Epidermal melanocyte (primary cell): ENCODE results near the gene ORMDL2.

ENCODE experiments used
- DNase-seq: peaks from one replicate; pipeline ENCODE4 v3.0.0; 2011; ENCODE audit warnings: low spot score; ENCODE audit not compliant: insufficient read length

ORMDL2 gene

GRCh38 chr12:55817345-55818139, at the start of gene ORMDL2, which contains the start of gene SARNP:
Gene ORMDL2, plus strand, starts transcription at chr12:55818041. Its CDS starts 959 bp downstream, at chr12:55819000.
Gene SARNP, minus strand, starts transcription at chr12:55817724. Its CDS starts 23 bp downstream, at chr12:55817701.
- peak; percentile 97 for DNase-seq

GRCh38 chr12:55771736-55772135, 46.1 kb upstream of the ORMDL2 start:
- no peak for DNase-seq

- no peak for DNase-seq
Measured at GRCh38 chr12:55777856-55778255, 40.0 kb upstream of the ORMDL2 start.

GRCh38 chr12:55780685-55781084, 37.2 kb upstream of the ORMDL2 start:
- no peak for DNase-seq

GRCh38 chr12:55788546-55788945, 29.3 kb upstream of the ORMDL2 start:
- no peak for DNase-seq

- DNase-seq, result no peak
Measured at GRCh38 chr12:55789171-55789570, 28.7 kb upstream of the ORMDL2 start.

GRCh38 chr12:55789893-55790292, 27.9 kb upstream of the ORMDL2 start:
- DNase-seq, result no peak

GRCh38 chr12:55795950-55796349, 21.9 kb upstream of the ORMDL2 start:
- DNase-seq, result no peak

- peak; percentile 63 for DNase-seq
Measured at GRCh38 chr12:55797068-55797467, 20.8 kb upstream of the ORMDL2 start.

- DNase-seq, result no peak
Measured at GRCh38 chr12:55797550-55797949, 20.3 kb upstream of the ORMDL2 start.

- DNase-seq, result no peak
Measured at GRCh38 chr12:55806982-55807381, 10.9 kb upstream of the ORMDL2 start.

- DNase-seq, result no peak
Measured at GRCh38 chr12:55809274-55809673, 8.6 kb upstream of the ORMDL2 start.

GRCh38 chr12:55812088-55812487, 5.8 kb upstream of the ORMDL2 start:
- no peak for DNase-seq

GRCh38 chr12:55814257-55814656, 3.6 kb upstream of the ORMDL2 start:
- no peak for DNase-seq

GRCh38 chr12:55815473-55815872, 2.4 kb upstream of the ORMDL2 start:
- no peak for DNase-seq

GRCh38 chr12:55816881-55817344, 928 bp upstream of the ORMDL2 start:
- DNase-seq, result no peak

- DNase-seq, result peak; percentile 43
Measured at GRCh38 chr12:55818140-55818728, 393 bp downstream of the ORMDL2 start.

GRCh38 chr12:55818886-55819285, 1.0 kb downstream of the ORMDL2 start:
- no peak for DNase-seq

- no peak for DNase-seq
Measured at GRCh38 chr12:55820679-55821078, 2.8 kb downstream of the ORMDL2 start.

- DNase-seq, result no peak
Measured at GRCh38 chr12:55822228-55822627, 4.4 kb downstream of the ORMDL2 start.

- DNase-seq, result no peak
Measured at GRCh38 chr12:55823419-55823818, 5.6 kb downstream of the ORMDL2 start.

- DNase-seq, result no peak
Measured at GRCh38 chr12:55824726-55825125, 6.9 kb downstream of the ORMDL2 start.

GRCh38 chr12:55827806-55828205, 10.0 kb downstream of the ORMDL2 start:
- DNase-seq, result no peak
